GM12878 (cell line): ENCODE measurements around the gene SHC1. TPM values are rescaled to one million over a fixed set of nuclear protein-coding genes. Genes with fewer than 3 reads are reported as not detected.

ENCODE experiments used
- BACH1 ChIP-seq: fragments of 450-650 bp; IDR thresholded peaks from 2 replicates; pipeline ENCODE4 v1.6.1; 2017; ENCODE audit warnings: mild to moderate bottlenecking, borderline replicate concordance
- BHLHE40 ChIP-seq, 2 experiments: fragments of 450-650 bp in 1 of 2; IDR thresholded peaks; 2 replicates each; pipeline ENCODE4 v1.6.1; 2011 to 2017; ENCODE audit warnings: low read depth in 2 of 2, borderline replicate concordance in 1 of 2, improper control_type of control experiment in 1 of 2, low read length in 1 of 2, mild to moderate bottlenecking in 1 of 2
- CBX5 ChIP-seq: sonication (generic); IDR thresholded peaks from 2 replicates; pipeline ENCODE4 v1.6.1; 2016; ENCODE audit warnings: low read depth, moderate library complexity, mild to moderate bottlenecking, inconsistent platforms
- CEBPZ ChIP-seq: fragments of 150-350 bp; IDR thresholded peaks from 2 replicates; pipeline ENCODE4 v1.6.1; 2016; ENCODE audit warnings: low read depth, low read length
- CHD4 ChIP-seq: fragments of 200-600 bp; sonication (generic); IDR thresholded peaks from 2 replicates; pipeline ENCODE4 v1.6.1; 2016; ENCODE audit warnings: mild to moderate bottlenecking
- CREM ChIP-seq: IDR thresholded peaks from 2 replicates; pipeline ENCODE4 v1.6.1; 2014; ENCODE audit warnings: antibody characterized with exemption, low read depth
- CTCF ChIP-seq, 3 experiments: IDR thresholded peaks in 2 of 3; conservative IDR thresholded peaks in 1 of 3; 2 replicates each; pipeline ENCODE4 v1.5.1; 2011; ENCODE audit warnings: low read depth in 3 of 3, low read length in 3 of 3, mild to moderate bottlenecking in 3 of 3, control low read depth in 2 of 3, moderate library complexity in 2 of 3, inconsistent platforms in 1 of 3, mixed read lengths in 1 of 3; ENCODE audit not compliant: control insufficient read depth in 2 of 3, insufficient read depth in 1 of 3; ENCODE audit errors: extremely low read depth in 1 of 3
- HCFC1 ChIP-seq: fragments of 150-350 bp; IDR thresholded peaks from 2 replicates; pipeline ENCODE4 v1.6.1; 2014; ENCODE audit warnings: low read length
- HDAC6 ChIP-seq: fragments of 200-600 bp; sonication (generic); IDR thresholded peaks from one replicate; pipeline ENCODE4 v1.8.0; 2017; ENCODE audit warnings: antibody characterized with exemption; ENCODE audit not compliant: unreplicated experiment
- HDGF ChIP-seq: fragments of 450-650 bp; IDR thresholded peaks from 2 replicates; pipeline ENCODE4 v1.6.1; 2016; ENCODE audit warnings: antibody characterized with exemption
- NR2F1 ChIP-seq: fragments of 450-650 bp; conservative IDR thresholded peaks from 2 replicates; pipeline ENCODE4 v1.6.1; 2017; ENCODE audit warnings: mild to moderate bottlenecking
- PKNOX1 ChIP-seq: fragments of 450-650 bp; IDR thresholded peaks from 2 replicates; pipeline ENCODE4 v1.6.1; 2016; ENCODE audit warnings: mild to moderate bottlenecking
- POU2F2 ChIP-seq: IDR thresholded peaks from 3 replicates; pipeline ENCODE4 v1.6.1; 2011; ENCODE audit warnings: low read depth, mild to moderate bottlenecking, low read length, borderline replicate concordance
- RUNX3 ChIP-seq: IDR thresholded peaks from 2 replicates; pipeline ENCODE4 v1.6.1; 2012; ENCODE audit warnings: low read length, inconsistent platforms
- SIX5 ChIP-seq: IDR thresholded peaks from 2 replicates; pipeline ENCODE4 v1.6.1; 2011; ENCODE audit warnings: mild to moderate bottlenecking, low read depth, low read length, moderate library complexity; ENCODE audit not compliant: severe bottlenecking
- ZBTB11 ChIP-seq: fragments of 450-650 bp; formaldehyde crosslinking; IDR thresholded peaks from 2 replicates; pipeline ENCODE4 v1.5.0; 2022; ENCODE audit warnings: mild to moderate bottlenecking, missing genetic modification characterization
- polyA plus RNA-seq, 11 experiments: library from polyadenylated mRNA; depleted of rRNA in 4 of 11; unstranded in 6 of 11; stranded (reverse) in 5 of 11; fragments of >200 nt; fragmentation: Nextera tagmentation in 4 of 11; fragmentation: Illumina TruSeq in 1 of 11; extraction: Ambion mirVana in 4 of 11; extraction: Trizol in 1 of 11; gene quantifications; 1 replicate in 1 of 11; 2 replicates in 10 of 11; pipeline versions ENCODE4 v1.2.1 to v1.2.3, GENCODE V29; 2011 to 2016; ENCODE audit warnings: inconsistent platforms in 2 of 11, missing spikeins in 2 of 11, low read depth in 1 of 11
- total RNA-seq, 4 experiments: library from RNA; depleted of rRNA in 3 of 4; stranded (reverse); fragments of >200 nt in 3 of 4; fragmentation: Illumina TruSeq in 1 of 4; extraction: Trizol in 1 of 4; gene quantifications; 2 replicates each; pipeline versions ENCODE4 v1.2.1 to v1.2.3, GENCODE V29; 2013 to 2021
- TF ChIP-seq, protein P1 (sequence below): fragments of 450-650 bp; conservative IDR thresholded peaks from 2 replicates; pipeline ENCODE4 v1.6.1; 2017; ENCODE audit warnings: mild to moderate bottlenecking, moderate library complexity

The SHC1 gene
- total and polyA plus RNA-seq, 10 of the 15 experiments (the other 5 are each of a cell fraction or from before 2014, with no cell fraction given): 2.6 to 49.3 (median 25.2) TPM

DNA sequence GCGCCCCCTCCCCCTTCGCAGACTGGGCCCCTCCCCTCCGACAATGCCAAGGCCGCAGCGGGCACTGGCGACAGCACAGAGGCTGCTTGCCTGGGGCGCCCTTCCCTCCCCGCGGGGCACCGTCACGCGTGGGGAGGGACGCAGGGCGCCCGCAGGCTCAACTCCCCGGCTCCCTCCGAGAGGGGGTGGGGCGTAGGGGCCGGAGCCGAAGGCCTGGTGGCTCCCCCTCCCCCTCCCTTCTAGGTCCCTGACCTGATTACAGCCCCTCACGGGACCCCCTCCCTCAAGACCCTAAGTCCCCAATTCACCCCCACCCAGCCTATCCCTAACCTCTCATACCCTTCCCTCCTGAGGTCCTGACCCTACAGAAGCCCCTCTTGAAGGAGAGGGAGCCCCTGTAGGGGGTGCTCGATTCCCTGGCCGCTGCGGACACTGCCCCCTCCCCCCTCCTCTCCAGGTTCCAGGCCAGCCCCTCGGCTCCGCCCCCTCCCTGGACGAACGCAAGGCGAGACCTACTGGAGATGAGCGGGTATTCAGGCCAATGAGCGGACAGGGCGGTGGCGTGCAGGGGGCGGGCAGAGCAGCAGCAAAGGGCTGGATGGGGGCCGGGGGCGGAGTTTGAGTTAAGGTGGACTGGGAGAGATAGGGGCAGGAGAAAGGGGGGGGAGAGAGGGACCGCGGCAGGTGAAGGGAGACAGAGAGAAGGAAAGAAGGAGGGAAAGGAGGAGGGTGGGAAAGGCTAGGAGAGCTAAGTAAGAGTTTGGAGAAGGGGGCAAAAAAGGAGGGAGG, 31.3 kb upstream of the SHC1 start (continued):
- no peak for TF ChIP-seq CEBPZ
- peak; percentile 92 to 97 for TF ChIP-seq BHLHE40 (IDR thresholded peaks at IDR 0.05; ENCODE audit: borderline replicate concordance in 1 of 2, low read depth in 2 of 2, low read length in 1 of 2)
- peak; percentile 98 for TF ChIP-seq BACH1
- 0 out of 2 replicates have a peak, but pooled peaks have one; percentile 43 for TF ChIP-seq CHD4
- TF ChIP-seq PKNOX1: peak; percentile 98
- TF ChIP-seq POU2F2: no peak
- TF ChIP-seq CREM: peak; percentile 34; the same call in 1 of the 2 replicates
- TF ChIP-seq CBX5: no peak
- peak; percentile 84 for TF ChIP-seq NR2F1
- peak; percentile 37 to 53 (median 51); a peak in 5 of 6 replicates for TF ChIP-seq CTCF (IDR thresholded peaks at IDR 0.05 in 2 of 3, conservative IDR thresholded peaks at IDR 0.05 in 1 of 3; ENCODE audit: control insufficient read depth in 2 of 3, extremely low read depth in 1 of 3, insufficient read depth in 1 of 3, low read depth in 3 of 3, low read length in 3 of 3)
- TF ChIP-seq, protein P1, sequence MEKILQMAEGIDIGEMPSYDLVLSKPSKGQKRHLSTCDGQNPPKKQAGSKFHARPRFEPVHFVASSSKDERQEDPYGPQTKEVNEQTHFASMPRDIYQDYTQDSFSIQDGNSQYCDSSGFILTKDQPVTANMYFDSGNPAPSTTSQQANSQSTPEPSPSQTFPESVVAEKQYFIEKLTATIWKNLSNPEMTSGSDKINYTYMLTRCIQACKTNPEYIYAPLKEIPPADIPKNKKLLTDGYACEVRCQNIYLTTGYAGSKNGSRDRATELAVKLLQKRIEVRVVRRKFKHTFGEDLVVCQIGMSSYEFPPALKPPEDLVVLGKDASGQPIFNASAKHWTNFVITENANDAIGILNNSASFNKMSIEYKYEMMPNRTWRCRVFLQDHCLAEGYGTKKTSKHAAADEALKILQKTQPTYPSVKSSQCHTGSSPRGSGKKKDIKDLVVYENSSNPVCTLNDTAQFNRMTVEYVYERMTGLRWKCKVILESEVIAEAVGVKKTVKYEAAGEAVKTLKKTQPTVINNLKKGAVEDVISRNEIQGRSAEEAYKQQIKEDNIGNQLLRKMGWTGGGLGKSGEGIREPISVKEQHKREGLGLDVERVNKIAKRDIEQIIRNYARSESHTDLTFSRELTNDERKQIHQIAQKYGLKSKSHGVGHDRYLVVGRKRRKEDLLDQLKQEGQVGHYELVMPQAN: 0 out of 2 replicates have a peak, but pooled peaks have one; percentile 63
- no peak for TF ChIP-seq RUNX3
- peak; percentile 36; the same call in 1 of the 2 replicates for TF ChIP-seq HCFC1
- no peak for TF ChIP-seq HDAC6
- peak; percentile 86 for TF ChIP-seq HDGF
- peak; percentile 26 for TF ChIP-seq SIX5
- no peak for TF ChIP-seq ZBTB11 (CRISPR knock-in tag)
